Central memory CD4-positive, alpha-beta T cell (primary cell): ENCODE data around the gene TMEM179.
"Not testable (repeated sequence)": the region's sequence is repeated elsewhere in the genome, so short reads cannot be mapped to it uniquely, and the experiment has no call there.

Source experiments
- DNase-seq: peaks from one replicate; pipeline ENCODE4 v3.0.0; 2022

The TMEM179 gene

GRCh38 chr14:104637546-104638003 lies 33.0 kb upstream of the TMEM179 start:
- DNase-seq, result no peak

GRCh38 chr14:104636846-104637545 lies 32.4 kb upstream of the TMEM179 start:
- not testable (repeated sequence) for DNase-seq

- DNase-seq, result no peak
Measured at GRCh38 chr14:104636131-104636530, 31.6 kb upstream of the TMEM179 start.

GRCh38 chr14:104635717-104636116 lies 31.1 kb upstream of the TMEM179 start:
- no peak for DNase-seq

GRCh38 chr14:104634886-104635570 lies 30.5 kb upstream of the TMEM179 start:
- no peak for DNase-seq

GRCh38 chr14:104634138-104634760 lies 29.7 kb upstream of the TMEM179 start:
- DNase-seq, result no peak

GRCh38 chr14:104633276-104634137 lies 28.9 kb upstream of the TMEM179 start:
- DNase-seq, result no peak

- no peak for DNase-seq
Measured at GRCh38 chr14:104632781-104633180, 28.2 kb upstream of the TMEM179 start.

GRCh38 chr14:104624939-104625338 lies 20.4 kb upstream of the TMEM179 start:
- DNase-seq, result no peak

- DNase-seq, result no peak
Measured at GRCh38 chr14:104614126-104614812, 9.7 kb upstream of the TMEM179 start.

- no peak for DNase-seq
Measured at GRCh38 chr14:104611881-104612280, 7.3 kb upstream of the TMEM179 start.

GRCh38 chr14:104610749-104611310 lies 6.3 kb upstream of the TMEM179 start:
- DNase-seq, result no peak

GRCh38 chr14:104609666-104610065 lies 5.1 kb upstream of the TMEM179 start:
- DNase-seq, result no peak

GRCh38 chr14:104603711-104604401 lies 716 bp downstream of the TMEM179 start:
- no peak for DNase-seq

GRCh38 chr14:104602933-104603325 lies 1.6 kb downstream of the TMEM179 start:
- DNase-seq, result no peak

GRCh38 chr14:104602315-104602932 lies 2.1 kb downstream of the TMEM179 start:
- no peak for DNase-seq

- no peak for DNase-seq
Measured at GRCh38 chr14:104601786-104602185, 2.8 kb downstream of the TMEM179 start.

- no peak for DNase-seq
Measured at GRCh38 chr14:104600805-104601204, 3.8 kb downstream of the TMEM179 start.

- no peak for DNase-seq
Measured at GRCh38 chr14:104600141-104600643, 4.4 kb downstream of the TMEM179 start.

GRCh38 chr14:104599446-104599845 lies 5.1 kb downstream of the TMEM179 start:
- no peak for DNase-seq

- no peak for DNase-seq
Measured at GRCh38 chr14:104598910-104599273, 5.7 kb downstream of the TMEM179 start.
